K562 (cell line): ENCODE results near the gene C4orf50. TPM values are rescaled to one million over a fixed set of nuclear protein-coding genes. Genes with fewer than 3 reads are reported as not detected.

Source experiments
- ATAC-seq: fragments of 200-7000 bp; cut with Tn5 transposase; 3 replicates; pipeline ENCODE4 v1.9.1; 2020; ENCODE audit warnings: moderate library complexity
- BruUV-seq: library from RNA; stranded (reverse); fragments of 400-500 nt; replicated peaks from 2 replicates; lab custom pipeline; 2021; lab: Mats Ljungman, UMichigan
- CTCF ChIA-PET: fragments of 300-600 bp; formaldehyde crosslinking; extraction: SDS; loops from one replicate; lab custom pipeline; 2021; ENCODE audit warnings: low intra/inter-chr PET ratio; lab: Yijun Ruan, JAX
- POLR2A ChIA-PET: fragments of 300-600, 350-650 bp; sonication (Branson Sonifier 250); formaldehyde crosslinking; extraction: SDS; loops from one replicate; lab custom pipeline; 2021; ENCODE audit warnings: antibody characterized with exemption, inconsistent platforms; lab: Yijun Ruan, JAX
- DNase-seq, 4 experiments: peaks; one replicate each; pipeline versions ENCODE4 v3.0.0 to v3.0.0-alpha.2; 2011 to 2018; ENCODE audit warnings: low spot score in 3 of 4, mixed read lengths in 3 of 4; ENCODE audit errors: extremely low read depth in 1 of 4
- FAIRE-seq: peaks from 2 replicates; lab custom pipeline; 2011; peaks lifted over from hg19 to GRCh38; lab: Jason Lieb, UNC
- H2AFZ ChIP-seq: 2 replicates; pipeline ENCODE4 v1.6.0; 2011; ENCODE audit warnings: low read depth, low read length, control low read depth, inconsistent platforms
- H3K27ac ChIP-seq: fragments of 200-600 bp; 3 replicates; pipeline ENCODE4 v1.8.0; 2011; ENCODE audit warnings: low read depth, mild to moderate bottlenecking, control low read depth, inconsistent platforms, low read length, moderate library complexity, mixed read lengths; ENCODE audit errors: extremely low read depth
- H3K27me3 ChIP-seq, 2 experiments: fragments of 300-600 bp in 1 of 2; 2 replicates in 1 of 2; 3 replicates in 1 of 2; pipeline versions ENCODE4 v1.6.0 to v1.8.0; 2011; ENCODE audit warnings: inconsistent platforms in 2 of 2, low read length in 2 of 2, mild to moderate bottlenecking in 1 of 2, mixed read lengths in 1 of 2, moderate library complexity in 1 of 2; ENCODE audit not compliant: control insufficient read depth in 2 of 2, insufficient read depth in 2 of 2
- H3K36me3 ChIP-seq: fragments of 300-600 bp; 3 replicates; pipeline ENCODE4 v1.8.0; 2011; ENCODE audit warnings: mild to moderate bottlenecking, low read length, inconsistent platforms; ENCODE audit not compliant: control insufficient read depth, insufficient read depth
- H3K4me1 ChIP-seq, 2 experiments: fragments of 200-600 bp in 1 of 2; replicated peaks in 1 of 2; 2 replicates in 1 of 2; 3 replicates in 1 of 2; pipeline versions ENCODE4 v1.5.1 to v1.8.0; 2011; ENCODE audit warnings: inconsistent platforms in 2 of 2, low read length in 2 of 2, mild to moderate bottlenecking in 1 of 2, mixed read lengths in 1 of 2, moderate library complexity in 1 of 2; ENCODE audit not compliant: control insufficient read depth in 2 of 2, insufficient read depth in 2 of 2
- H3K4me2 ChIP-seq: 2 replicates; pipeline ENCODE4 v1.6.1; 2011; ENCODE audit warnings: low read length, control low read depth, inconsistent platforms, mixed read lengths; ENCODE audit not compliant: insufficient read depth
- H3K4me3 ChIP-seq: fragments of 200-600 bp; sonication (generic), shearing (Covaris generic); 2 replicates; pipeline ENCODE4 v1.5.1; 2016; ENCODE audit warnings: control low read depth, inconsistent platforms
- H3K79me2 ChIP-seq: fragments of 200-600 bp; 3 replicates; pipeline ENCODE4 v1.8.0; 2011; ENCODE audit warnings: low read length, inconsistent platforms; ENCODE audit not compliant: control insufficient read depth, insufficient read depth
- H3K9ac ChIP-seq, 2 experiments: 2 replicates each; pipeline versions ENCODE4 v1.6.0 to v1.6.1; 2011; ENCODE audit warnings: low read depth in 2 of 2, low read length in 2 of 2, control low read depth in 1 of 2, inconsistent platforms in 1 of 2, mild to moderate bottlenecking in 1 of 2, mixed read lengths in 1 of 2; ENCODE audit not compliant: insufficient read depth in 1 of 2
- H3K9me1 ChIP-seq: one replicate; pipeline ENCODE4 v1.6.0; 2011; ENCODE audit warnings: inconsistent platforms, mild to moderate bottlenecking, low read length, moderate library complexity; ENCODE audit not compliant: control insufficient read depth, insufficient read depth
- H3K9me3 ChIP-seq: replicated peaks from 2 replicates; pipeline ENCODE4 v1.5.1; 2011; ENCODE audit warnings: low read depth, low read length, inconsistent platforms; ENCODE audit not compliant: control insufficient read depth, insufficient read depth
- H4K20me1 ChIP-seq: replicated peaks from 2 replicates; pipeline ENCODE4 v1.6.1; 2011; ENCODE audit warnings: low read length, inconsistent platforms, mixed read lengths; ENCODE audit not compliant: control insufficient read depth, insufficient read depth
- CHD1 ChIP-seq: fragments of 200-600 bp; sonication (generic); IDR thresholded peaks from one replicate; pipeline ENCODE4 v1.6.1; 2012; ENCODE audit warnings: mild to moderate bottlenecking, moderate library complexity, low read length, inconsistent platforms
- CTCF ChIP-seq, 3 experiments: IDR thresholded peaks in 2 of 3; conservative IDR thresholded peaks in 1 of 3; 2 replicates each; pipeline ENCODE4 v1.5.1; 2011 to 2012; ENCODE audit warnings: low read length in 3 of 3, mild to moderate bottlenecking in 3 of 3, control low read depth in 2 of 3, improper control_type of control experiment in 1 of 3, inconsistent platforms in 1 of 3, low read depth in 1 of 3, mixed read lengths in 1 of 3, moderate library complexity in 1 of 3; ENCODE audit not compliant: insufficient read depth in 2 of 3
- WGBS: fragments of 100-300 bp; shearing (Covaris generic); methylation state at CpG from one replicate; pipeline ENCODE4 v1.1.6; 2016; ENCODE audit warnings: low coverage, mixed read lengths; ENCODE audit not compliant: insufficient coverage; ENCODE audit errors: missing lambda C conversion rate; 5-methylcytosine and 5-hydroxymethylcytosine counted together
- in situ Hi-C: fragments of 300-500 bp; cut with MboI; formaldehyde crosslinking; loops from 4 replicates; pipeline ENCODE4 v1.15.0; 2018; ENCODE audit warnings: inconsistent platforms, mixed read lengths
- intact Hi-C: fragments of 100-400 bp; cut with micrococcal nuclease; formaldehyde crosslinking; loops from 2 replicates; pipeline ENCODE4 v1.14.2; 2022
- polyA plus RNA-seq, 8 experiments: library from polyadenylated mRNA; depleted of rRNA in 4 of 8; stranded (reverse) in 5 of 8; unstranded in 3 of 8; fragments of >200 nt; fragmentation: Nextera tagmentation in 2 of 8; fragmentation: Illumina TruSeq in 1 of 8; extraction: Ambion mirVana in 2 of 8; extraction: Trizol in 1 of 8; gene quantifications; 2 replicates each; pipeline versions ENCODE4 v1.2.1 to v1.2.3, GENCODE V29; 2011 to 2014; ENCODE audit warnings: inconsistent platforms in 1 of 8, missing spikeins in 1 of 8
- total RNA-seq, 7 experiments: library from RNA; depleted of rRNA in 6 of 7; stranded (reverse); fragments of >200 nt in 6 of 7; fragmentation: Illumina TruSeq in 2 of 7; extraction: Trizol in 2 of 7; gene quantifications; 2 replicates each; pipeline versions ENCODE4 v1.2.1 to v1.2.3, GENCODE V29; 2011 to 2021; ENCODE audit warnings: low replicate concordance in 1 of 7
- TF ChIP-seq, protein P1 (sequence below), 2 experiments: fragments of 450-650 bp; IDR thresholded peaks; 2 replicates each; pipeline ENCODE4 v1.6.1; 2018; ENCODE audit warnings: mild to moderate bottlenecking in 2 of 2, low read depth in 1 of 2; ENCODE audit not compliant: partially characterized antibody in 2 of 2

The C4orf50 gene
- total and polyA plus RNA-seq, 9 of the 15 experiments (the other 6 are each of a cell fraction or from before 2014, with no cell fraction given) = not detected

GRCh38 chr4:5980436-5981155 is 37.6 kb downstream of the C4orf50 start:
- Histone ChIP-seq H3K27me3 (peaks cover 0 to 5% of the 10 kb centered on the region in 2 experiments; a peak in 1 of 5 replicates), H3K4me2 (no peak overlapping the region), H3K4me3 (no peak overlapping the region), H3K9ac (no peak overlapping the region), H3K9me3 (0 out of 2 replicates have a peak, but pooled peaks cover 2% of the 10 kb centered on the region), H2AFZ (no peak overlapping the region), H3K9me1 (no peaks in the 10 kb centered on the region), H4K20me1 (no peaks in the 10 kb centered on the region), H3K79me2 (no peaks in the 10 kb centered on the region), H3K27ac (no peak overlapping the region), H3K4me1 (0 out of 5 replicates have a peak, but pooled peaks cover 0 to 2% of the 10 kb centered on the region in 2 experiments), H3K36me3 (no peaks in the 10 kb centered on the region)
- 2% methylated on average over 3 of the region's 3 CpGs for WGBS
- ChIA-PET CTCF (interaction anchor here (0.7 kb wide), 1 partner anchor 148 kb away, joined by 3 read pairs; no protein-coding TSS in a partner anchor), POLR2A (no interaction called here)
- BruUV-seq = no TSS peak
- DNase-seq = no peak
- in situ Hi-C loops (no loop called here), intact Hi-C loops (loop anchor here (1.0 kb wide), 1 partner anchor 159 kb away; no protein-coding TSS in a partner anchor)
- no peak for ATAC-seq
- FAIRE-seq = no peak
- TF ChIP-seq CHD1 (no peak), CTCF (IDR thresholded peaks at IDR 0.05 in 2 of 3, conservative IDR thresholded peaks at IDR 0.05 in 1 of 3; ENCODE audit: insufficient read depth in 2 of 3, low read depth in 1 of 3, low read length in 3 of 3) (peak; percentile 4 to 30 (median 12); a peak in 2 of 6 replicates)
- TF ChIP-seq, protein P1, sequence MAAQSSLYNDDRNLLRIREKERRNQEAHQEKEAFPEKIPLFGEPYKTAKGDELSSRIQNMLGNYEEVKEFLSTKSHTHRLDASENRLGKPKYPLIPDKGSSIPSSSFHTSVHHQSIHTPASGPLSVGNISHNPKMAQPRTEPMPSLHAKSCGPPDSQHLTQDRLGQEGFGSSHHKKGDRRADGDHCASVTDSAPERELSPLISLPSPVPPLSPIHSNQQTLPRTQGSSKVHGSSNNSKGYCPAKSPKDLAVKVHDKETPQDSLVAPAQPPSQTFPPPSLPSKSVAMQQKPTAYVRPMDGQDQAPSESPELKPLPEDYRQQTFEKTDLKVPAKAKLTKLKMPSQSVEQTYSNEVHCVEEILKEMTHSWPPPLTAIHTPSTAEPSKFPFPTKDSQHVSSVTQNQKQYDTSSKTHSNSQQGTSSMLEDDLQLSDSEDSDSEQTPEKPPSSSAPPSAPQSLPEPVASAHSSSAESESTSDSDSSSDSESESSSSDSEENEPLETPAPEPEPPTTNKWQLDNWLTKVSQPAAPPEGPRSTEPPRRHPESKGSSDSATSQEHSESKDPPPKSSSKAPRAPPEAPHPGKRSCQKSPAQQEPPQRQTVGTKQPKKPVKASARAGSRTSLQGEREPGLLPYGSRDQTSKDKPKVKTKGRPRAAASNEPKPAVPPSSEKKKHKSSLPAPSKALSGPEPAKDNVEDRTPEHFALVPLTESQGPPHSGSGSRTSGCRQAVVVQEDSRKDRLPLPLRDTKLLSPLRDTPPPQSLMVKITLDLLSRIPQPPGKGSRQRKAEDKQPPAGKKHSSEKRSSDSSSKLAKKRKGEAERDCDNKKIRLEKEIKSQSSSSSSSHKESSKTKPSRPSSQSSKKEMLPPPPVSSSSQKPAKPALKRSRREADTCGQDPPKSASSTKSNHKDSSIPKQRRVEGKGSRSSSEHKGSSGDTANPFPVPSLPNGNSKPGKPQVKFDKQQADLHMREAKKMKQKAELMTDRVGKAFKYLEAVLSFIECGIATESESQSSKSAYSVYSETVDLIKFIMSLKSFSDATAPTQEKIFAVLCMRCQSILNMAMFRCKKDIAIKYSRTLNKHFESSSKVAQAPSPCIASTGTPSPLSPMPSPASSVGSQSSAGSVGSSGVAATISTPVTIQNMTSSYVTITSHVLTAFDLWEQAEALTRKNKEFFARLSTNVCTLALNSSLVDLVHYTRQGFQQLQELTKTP (IDR thresholded peaks at IDR 0.05; ENCODE audit: low read depth in 1 of 2, partially characterized antibody in 2 of 2) = peak in 1 of 2 experiments; percentile 60
